CD14-positive monocyte (primary cell): ENCODE measurements around the gene TNFAIP8L2. TPM values are rescaled to one million over a fixed set of nuclear protein-coding genes. Genes with fewer than 3 reads are reported as not detected.

Experiments
- DNase-seq, 3 donors: peaks; one replicate each; pipeline ENCODE4 v3.0.0-alpha.2; 2011 to 2022
- H2AFZ ChIP-seq: 2 replicates; pipeline ENCODE4 v1.6.0; 2012; ENCODE audit warnings: mild to moderate bottlenecking, low read depth, low read length, inconsistent platforms; ENCODE audit not compliant: insufficient read depth, poor library complexity, severe bottlenecking
- H3K27ac ChIP-seq, 2 donors: 1 replicate in 1 of 2; 2 replicates in 1 of 2; pipeline ENCODE4 v1.5.1; 2012 to 2013; ENCODE audit warnings: low read length in 2 of 2, control low read depth in 1 of 2, inconsistent platforms in 1 of 2, low read depth in 1 of 2, mild to moderate bottlenecking in 1 of 2
- H3K27me3 ChIP-seq, 2 donors: one replicate each; pipeline versions ENCODE4 v1.6.0 to v1.6.1; 2011 to 2013; ENCODE audit warnings: low read length in 2 of 2; ENCODE audit not compliant: control insufficient read depth in 2 of 2, insufficient read depth in 2 of 2
- H3K36me3 ChIP-seq, 2 donors: replicated peaks in 1 of 2; 1 replicate in 1 of 2; 2 replicates in 1 of 2; pipeline versions ENCODE4 v1.5.1 to v1.6.1; 2012 to 2013; ENCODE audit warnings: low read length in 2 of 2, control low read depth in 1 of 2, inconsistent platforms in 1 of 2, mild to moderate bottlenecking in 1 of 2; ENCODE audit not compliant: insufficient read depth in 2 of 2, control insufficient read depth in 1 of 2
- H3K4me1 ChIP-seq, 2 donors: 1 replicate in 1 of 2; 2 replicates in 1 of 2; pipeline versions ENCODE4 v1.5.1 to v1.6.1; 2012 to 2013; ENCODE audit warnings: low read length in 2 of 2, control low read depth in 1 of 2, inconsistent platforms in 1 of 2, mild to moderate bottlenecking in 1 of 2, moderate library complexity in 1 of 2; ENCODE audit not compliant: insufficient read depth in 2 of 2, control insufficient read depth in 1 of 2
- H3K4me2 ChIP-seq: replicated peaks from 2 replicates; pipeline ENCODE3; 2012; ENCODE audit warnings: low read length, moderate library complexity, mild to moderate bottlenecking; ENCODE audit not compliant: poor library complexity, severe bottlenecking; ENCODE audit errors: extremely low read depth
- H3K4me3 ChIP-seq, 3 experiments: fragments of 200-600 bp in 1 of 3; sonication (generic) in 1 of 3; replicated peaks in 1 of 3; 1 replicate in 2 of 3; 2 replicates in 1 of 3; pipeline ENCODE4 v1.5.1; 2011 to 2013; ENCODE audit warnings: low read length in 3 of 3, mild to moderate bottlenecking in 3 of 3, control low read depth in 2 of 3, low read depth in 2 of 3, inconsistent platforms in 1 of 3, moderate library complexity in 1 of 3
- H3K79me2 ChIP-seq: 2 replicates; pipeline ENCODE4 v1.6.0; 2012; ENCODE audit warnings: mild to moderate bottlenecking, control low read depth, inconsistent platforms, low read length, moderate library complexity; ENCODE audit not compliant: insufficient read depth
- H3K9ac ChIP-seq: 2 replicates; pipeline ENCODE4 v1.6.0; 2017; ENCODE audit warnings: low read length, mild to moderate bottlenecking; ENCODE audit not compliant: insufficient read depth, poor library complexity, severe bottlenecking
- H3K9me3 ChIP-seq, 2 donors: replicated peaks in 1 of 2; 1 replicate in 1 of 2; 2 replicates in 1 of 2; pipeline versions ENCODE4 v1.5.1 to v1.6.1; 2012 to 2013; ENCODE audit warnings: low read length in 2 of 2, control low read depth in 1 of 2; ENCODE audit not compliant: control insufficient read depth in 1 of 2, insufficient read depth in 1 of 2
- H4K20me1 ChIP-seq: 2 replicates; pipeline ENCODE4 v1.6.0; 2012; ENCODE audit warnings: mild to moderate bottlenecking, low read length, control low read depth, moderate library complexity; ENCODE audit not compliant: insufficient read depth
- H3K27ac Mint-ChIP-seq, 7 donors: one replicate each; pipeline ENCODE4 v1.8.0; 2020; ENCODE audit warnings: mild to moderate bottlenecking in 7 of 7, mixed read lengths in 7 of 7, moderate library complexity in 6 of 7, inconsistent platforms in 2 of 7
- H3K27me3 Mint-ChIP-seq, 3 donors: one replicate each; pipeline ENCODE4 v1.8.0; 2021 to 2022; ENCODE audit warnings: low read depth in 3 of 3, mild to moderate bottlenecking in 3 of 3, mixed read lengths in 3 of 3, moderate library complexity in 3 of 3, inconsistent platforms in 1 of 3
- H3K36me3 Mint-ChIP-seq, 2 donors: one replicate each; pipeline ENCODE4 v1.8.0; 2020; ENCODE audit warnings: mixed read lengths in 2 of 2, inconsistent platforms in 1 of 2, mild to moderate bottlenecking in 1 of 2
- H3K4me1 Mint-ChIP-seq: one replicate; pipeline ENCODE4 v1.8.0; 2020; ENCODE audit warnings: mild to moderate bottlenecking, mixed read lengths
- H3K4me3 Mint-ChIP-seq, 2 donors: one replicate each; pipeline ENCODE4 v1.8.0; 2020; ENCODE audit warnings: mild to moderate bottlenecking in 2 of 2, mixed read lengths in 2 of 2, moderate library complexity in 1 of 2
- H3K9me3 Mint-ChIP-seq, 7 donors: one replicate each; pipeline ENCODE4 v1.8.0; 2020 to 2022; ENCODE audit warnings: mixed read lengths in 7 of 7, mild to moderate bottlenecking in 6 of 7, moderate library complexity in 6 of 7, inconsistent platforms in 2 of 7
- CTCF ChIP-seq: fragments of 200-600 bp; IDR thresholded peaks from one replicate; pipeline ENCODE4 v1.8.0; 2022; ENCODE audit warnings: antibody characterized with exemption, mild to moderate bottlenecking
- WGBS: methylation state at CpG from one replicate; pipeline ENCODE4 v1.1.5; 2013; ENCODE audit warnings: missing lambda C conversion rate; ENCODE audit not compliant: insufficient coverage; 5-methylcytosine and 5-hydroxymethylcytosine counted together
- intact Hi-C, 2 donors: fragments of 100-400 bp; cut with micrococcal nuclease; formaldehyde crosslinking; loops; one replicate each; pipeline versions ENCODE4 v1.15.0 to v1.15.1; 2023
- polyA plus RNA-seq, 3 donors: library from polyadenylated mRNA; depleted of rRNA in 1 of 3; unstranded in 2 of 3; stranded (reverse) in 1 of 3; fragments of 300-500 nt in 2 of 3; fragments of >200 nt in 1 of 3; fragmentation: Illumina TruSeq in 2 of 3; gene quantifications; 1 replicate in 2 of 3; 2 replicates in 1 of 3; pipeline ENCODE4 v1.2.3, GENCODE V29; 2012 to 2021

The TNFAIP8L2 gene
- polyA plus RNA-seq, 3 donors, result 50.3 to 104 (median 103) TPM

GRCh38 chr1:151143986-151144385 lies 12.5 kb upstream of the TNFAIP8L2 start:
- no peak overlapping the region for H3K4me2 ChIP-seq

GRCh38 chr1:151144474-151145303 lies 11.8 kb upstream of the TNFAIP8L2 start:
- Mint-ChIP-seq H3K4me1 (peaks cover 24% of the 10 kb centered on the region), H3K4me3 (peak overlapping the region; percentile 93 to 100), H3K27ac (peak overlapping the region in 1 of 7 donors; percentile 9), H3K36me3 (peaks cover 0 to 4% of the 10 kb centered on the region in 2 donors), H3K27me3 (peaks cover 26 to 44% (median 34%) of the 10 kb centered on the region in 3 donors), H3K9me3 (peaks cover 0 to 3% (median 0%) of the 10 kb centered on the region in 7 donors)
- peaks cover 13 to 23% of the 10 kb centered on the region in 2 donors for H3K4me1 ChIP-seq
- peaks cover 2 to 19% of the 10 kb centered on the region in 2 donors for H3K27me3 ChIP-seq
- no peaks in the 10 kb centered on the region for H3K36me3 ChIP-seq
- no peak overlapping the region for H3K4me3 ChIP-seq
- no peaks in the 10 kb centered on the region for H4K20me1 ChIP-seq
- TF ChIP-seq CTCF, result no peak
- no peak overlapping the region for H2AFZ ChIP-seq
- no peaks in the 10 kb centered on the region for H3K9me3 ChIP-seq
- DNase-seq, result no peak
- H3K79me2 ChIP-seq, result no peaks in the 10 kb centered on the region
- H3K27ac ChIP-seq, result no peak overlapping the region
- no peak overlapping the region for H3K4me2 ChIP-seq
- 89% methylated on average over 5 of the region's 7 CpGs for WGBS
- intact Hi-C loops, result no loop called here
- no peak overlapping the region for H3K9ac ChIP-seq

More at GRCh38 chr1:151143986-151144385, 12.5 kb upstream of the TNFAIP8L2 start:
- Mint-ChIP-seq H3K4me3 (peak overlapping the region in 1 of 2 donors; percentile 35), H3K4me1 (peaks cover 24% of the 10 kb centered on the region), H3K27ac (no peak overlapping the region), H3K9me3 (peaks cover 0 to 3% (median 0%) of the 10 kb centered on the region in 7 donors), H3K36me3 (peaks cover 0 to 4% of the 10 kb centered on the region in 2 donors), H3K27me3 (peaks cover 26 to 43% (median 34%) of the 10 kb centered on the region in 3 donors)
- 100% methylated on average over 1 of the region's 5 CpGs for WGBS
- no peaks in the 10 kb centered on the region for H4K20me1 ChIP-seq
- no peak overlapping the region for H3K9ac ChIP-seq
- H3K9me3 ChIP-seq, result no peaks in the 10 kb centered on the region
- H3K27me3 ChIP-seq, result peaks cover 2 to 19% of the 10 kb centered on the region in 2 donors
- H3K27ac ChIP-seq, result no peak overlapping the region
- no peak overlapping the region for H3K4me3 ChIP-seq
- peaks cover 13 to 23% of the 10 kb centered on the region in 2 donors for H3K4me1 ChIP-seq
- TF ChIP-seq CTCF, result no peak
- no peak overlapping the region for H2AFZ ChIP-seq
- intact Hi-C loops, result no loop called here
- no peaks in the 10 kb centered on the region for H3K79me2 ChIP-seq
- no peaks in the 10 kb centered on the region for H3K36me3 ChIP-seq
- DNase-seq, result no peak
